ENCODE measurements around the gene JMJD4. TPM values are rescaled to one million over a fixed set of nuclear protein-coding genes. Genes with fewer than 3 reads are reported as not detected.

The JMJD4 gene
- total and polyA plus RNA-seq, 2 experiments from 2014 or later: 11.5 to 17.7 TPM

DNA sequence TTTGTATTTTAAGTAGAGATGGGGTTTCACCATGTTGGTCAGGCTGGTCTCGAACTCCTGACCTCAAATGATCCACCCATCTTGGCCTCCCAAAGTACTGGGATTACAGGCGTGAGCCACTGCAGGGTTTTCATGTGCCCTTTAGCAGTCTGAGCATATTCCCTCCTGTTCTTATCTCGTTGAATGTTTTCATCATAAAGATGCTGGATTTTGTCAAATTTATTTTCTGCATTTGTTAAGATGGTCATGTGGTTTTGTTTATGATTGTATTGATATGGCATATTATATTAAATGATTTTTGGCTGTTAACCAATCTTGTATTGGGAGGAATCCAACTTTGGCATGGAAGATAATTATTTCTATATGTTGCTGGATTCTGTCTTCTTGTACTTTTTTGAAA, 8.8 kb downstream of the JMJD4 start:
- no peak overlapping the region for H3K4me3 ChIP-seq
- Mint-ChIP-seq H3K36me3 (ENCODE audit: low read depth) (peaks cover 34% of the 10 kb centered on the region), H3K4me3 (no peak overlapping the region), H3K27me3 (ENCODE audit: insufficient read depth, low read depth, poor library complexity) (peaks cover 21% of the 10 kb centered on the region), H3K4me1 (peaks cover 23% of the 10 kb centered on the region), H3K27ac (no peak overlapping the region), H3K9me3 (peaks cover 38% of the 10 kb centered on the region)
- peaks cover 12% of the 10 kb centered on the region; the same call in 1 of the 2 replicates for H3K4me1 ChIP-seq (ENCODE audit: insufficient read depth)
- H3K79me2 ChIP-seq (replicated peaks; ENCODE audit: insufficient read depth): no peaks in the 10 kb centered on the region
- no peaks in the 10 kb centered on the region for H3K27me3 ChIP-seq (ENCODE audit: insufficient read depth)
- H4K20me1 ChIP-seq (replicated peaks; ENCODE audit: insufficient read depth): no peaks in the 10 kb centered on the region
- no peak for ATAC-seq
- H3K9me2 ChIP-seq (ENCODE audit: insufficient read depth): 0 out of 2 replicates have a peak, but pooled peaks cover 4% of the 10 kb centered on the region
- H3K27ac ChIP-seq (ENCODE audit: low read depth): no peak overlapping the region
- H2AFZ ChIP-seq: no peak overlapping the region
- no peak for DNase-seq (ENCODE audit: low spot score)
- H3K4me2 ChIP-seq: no peak overlapping the region
- 0 out of 2 replicates have a peak, but pooled peaks cover 7% of the 10 kb centered on the region for H3F3A ChIP-seq (replicated peaks; ENCODE audit: low read depth)
- TF ChIP-seq POLR2AphosphoS5 (IDR thresholded peaks at IDR 0.05; ENCODE audit: low read depth): no peak
- TF ChIP-seq, protein P1, sequence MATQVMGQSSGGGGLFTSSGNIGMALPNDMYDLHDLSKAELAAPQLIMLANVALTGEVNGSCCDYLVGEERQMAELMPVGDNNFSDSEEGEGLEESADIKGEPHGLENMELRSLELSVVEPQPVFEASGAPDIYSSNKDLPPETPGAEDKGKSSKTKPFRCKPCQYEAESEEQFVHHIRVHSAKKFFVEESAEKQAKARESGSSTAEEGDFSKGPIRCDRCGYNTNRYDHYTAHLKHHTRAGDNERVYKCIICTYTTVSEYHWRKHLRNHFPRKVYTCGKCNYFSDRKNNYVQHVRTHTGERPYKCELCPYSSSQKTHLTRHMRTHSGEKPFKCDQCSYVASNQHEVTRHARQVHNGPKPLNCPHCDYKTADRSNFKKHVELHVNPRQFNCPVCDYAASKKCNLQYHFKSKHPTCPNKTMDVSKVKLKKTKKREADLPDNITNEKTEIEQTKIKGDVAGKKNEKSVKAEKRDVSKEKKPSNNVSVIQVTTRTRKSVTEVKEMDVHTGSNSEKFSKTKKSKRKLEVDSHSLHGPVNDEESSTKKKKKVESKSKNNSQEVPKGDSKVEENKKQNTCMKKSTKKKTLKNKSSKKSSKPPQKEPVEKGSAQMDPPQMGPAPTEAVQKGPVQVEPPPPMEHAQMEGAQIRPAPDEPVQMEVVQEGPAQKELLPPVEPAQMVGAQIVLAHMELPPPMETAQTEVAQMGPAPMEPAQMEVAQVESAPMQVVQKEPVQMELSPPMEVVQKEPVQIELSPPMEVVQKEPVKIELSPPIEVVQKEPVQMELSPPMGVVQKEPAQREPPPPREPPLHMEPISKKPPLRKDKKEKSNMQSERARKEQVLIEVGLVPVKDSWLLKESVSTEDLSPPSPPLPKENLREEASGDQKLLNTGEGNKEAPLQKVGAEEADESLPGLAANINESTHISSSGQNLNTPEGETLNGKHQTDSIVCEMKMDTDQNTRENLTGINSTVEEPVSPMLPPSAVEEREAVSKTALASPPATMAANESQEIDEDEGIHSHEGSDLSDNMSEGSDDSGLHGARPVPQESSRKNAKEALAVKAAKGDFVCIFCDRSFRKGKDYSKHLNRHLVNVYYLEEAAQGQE (IDR thresholded peaks at IDR 0.05; ENCODE audit: unreplicated experiment): no peak
- no peak for TF ChIP-seq EZH2 (IDR thresholded peaks at IDR 0.05; ENCODE audit: low read depth, unreplicated experiment)
- no peak for TF ChIP-seq JUNB (IDR thresholded peaks at IDR 0.05; ENCODE audit: unreplicated experiment)
- no peak for TF ChIP-seq ZNF462 (CRISPR knock-in tag; IDR thresholded peaks at IDR 0.05)
- no peak for TF ChIP-seq STAT1 (IDR thresholded peaks at IDR 0.05; ENCODE audit: unreplicated experiment)
- TF ChIP-seq EZH2phosphoT487 (IDR thresholded peaks at IDR 0.05; ENCODE audit: unreplicated experiment): no peak
- no peak for TF ChIP-seq ETS1 (IDR thresholded peaks at IDR 0.05)
- no peak for TF ChIP-seq NANOG (IDR thresholded peaks at IDR 0.05; ENCODE audit: borderline replicate concordance)
- no peaks in the 10 kb centered on the region for H3K36me3 ChIP-seq (ENCODE audit: insufficient read depth)

Data from GM23338 (cell line).